HepG2 (cell line): ENCODE results near the gene PRKAR2A. TPM values are rescaled to one million over a fixed set of nuclear protein-coding genes. Genes with fewer than 3 reads are reported as not detected.

Experiments used
- AHDC1 ChIP-seq: sonication (generic); formaldehyde crosslinking; IDR thresholded peaks from 2 replicates; pipeline ENCODE4 v1.5.1; 2020; ENCODE audit warnings: mild to moderate bottlenecking, missing genetic modification reagents, borderline replicate concordance
- AHR ChIP-seq: IDR thresholded peaks from 2 replicates; pipeline ENCODE4 v1.6.1; 2018; ENCODE audit warnings: missing genetic modification reagents, missing compliant biosample characterization
- CERS6 ChIP-seq: sonication (generic); formaldehyde crosslinking; IDR thresholded peaks from 2 replicates; pipeline ENCODE4 v1.5.0; 2020; ENCODE audit warnings: missing genetic modification reagents
- GFI1 ChIP-seq: sonication (generic); formaldehyde crosslinking; IDR thresholded peaks from 2 replicates; pipeline ENCODE4 v1.5.0; 2020; ENCODE audit warnings: missing genetic modification reagents, mild to moderate bottlenecking, borderline replicate concordance
- GLI4 ChIP-seq: sonication (generic); formaldehyde crosslinking; IDR thresholded peaks from 2 replicates; pipeline ENCODE4 v1.5.1; 2020; ENCODE audit warnings: missing genetic modification reagents, mild to moderate bottlenecking, moderate library complexity, borderline replicate concordance
- HDAC1 ChIP-seq: sonication (generic); formaldehyde crosslinking; IDR thresholded peaks from 2 replicates; pipeline ENCODE4 v1.5.1; 2020; ENCODE audit warnings: mild to moderate bottlenecking, missing genetic modification reagents
- IRX3 ChIP-seq: sonication (generic); formaldehyde crosslinking; IDR thresholded peaks from 2 replicates; pipeline ENCODE4 v1.8.1; 2023; ENCODE audit warnings: mild to moderate bottlenecking, low read depth, missing genetic modification reagents, borderline replicate concordance
- MXD3 ChIP-seq: IDR thresholded peaks from 2 replicates; pipeline ENCODE4 v1.6.1; 2016; ENCODE audit warnings: mild to moderate bottlenecking, missing biosample characterization, missing genetic modification reagents
- NAIF1 ChIP-seq: sonication (generic); formaldehyde crosslinking; IDR thresholded peaks from 2 replicates; pipeline ENCODE4 v1.5.0; 2020; ENCODE audit warnings: mild to moderate bottlenecking, missing genetic modification reagents, borderline replicate concordance
- NCOA5 ChIP-seq: sonication (generic); formaldehyde crosslinking; IDR thresholded peaks from 2 replicates; pipeline ENCODE4 v1.4.0; 2020; ENCODE audit warnings: missing genetic modification reagents
- PLSCR1 ChIP-seq: sonication (generic); formaldehyde crosslinking; IDR thresholded peaks from 2 replicates; pipeline ENCODE4 v1.5.0; 2020; ENCODE audit warnings: missing genetic modification reagents, mild to moderate bottlenecking, borderline replicate concordance
- ZBTB26 ChIP-seq: IDR thresholded peaks from 2 replicates; pipeline ENCODE4 v1.6.1; 2016; ENCODE audit warnings: missing compliant biosample characterization, missing genetic modification reagents, borderline replicate concordance
- ZBTB37 ChIP-seq: sonication (generic); formaldehyde crosslinking; IDR thresholded peaks from 2 replicates; pipeline ENCODE4 v1.4.0; 2020; ENCODE audit warnings: mild to moderate bottlenecking, missing genetic modification reagents
- ZMYM3 ChIP-seq: sonication (generic); formaldehyde crosslinking; IDR thresholded peaks from 2 replicates; pipeline ENCODE4 v1.5.1; 2020; ENCODE audit warnings: mild to moderate bottlenecking, missing genetic modification reagents
- ZNF276 ChIP-seq: sonication (generic); formaldehyde crosslinking; IDR thresholded peaks from 2 replicates; pipeline ENCODE4 v1.4.0; 2020; ENCODE audit warnings: mild to moderate bottlenecking, low read depth, missing genetic modification reagents
- ZNF605 ChIP-seq: sonication (generic); formaldehyde crosslinking; IDR thresholded peaks from 2 replicates; pipeline ENCODE4 v1.8.0; 2022; ENCODE audit warnings: mild to moderate bottlenecking, missing genetic modification reagents
- polyA plus RNA-seq, 8 experiments: library from polyadenylated mRNA; depleted of rRNA in 3 of 8; stranded (reverse) in 7 of 8; unstranded in 1 of 8; fragments of >200 nt; fragmentation: Illumina TruSeq in 4 of 8; extraction: Trizol in 4 of 8; gene quantifications; 2 replicates each; pipeline versions ENCODE4 v1.2.1 to v1.2.3, GENCODE V29; 2011 to 2016; ENCODE audit warnings: low read depth in 4 of 8, missing spikeins in 1 of 8, mixed read lengths in 1 of 8; ENCODE audit not compliant: insufficient read depth in 1 of 8
- total RNA-seq, 5 experiments: library from RNA; depleted of rRNA; stranded (reverse); fragments of >200 nt; fragmentation: Illumina TruSeq; extraction: Trizol; gene quantifications; 2 replicates each; pipeline ENCODE4 v1.2.3, GENCODE V29; 2016; ENCODE audit warnings: low read depth in 1 of 5

Gene PRKAR2A
- total and polyA plus RNA-seq, 2 of the 13 experiments (the other 11 are each of a cell fraction or from before 2014, with no cell fraction given), result 11.8 to 29.2 TPM

GRCh38 chr3:48847053-48847503, 596 bp downstream of the PRKAR2A start (continued):
- 0 out of 2 replicates have a peak, but pooled peaks have one; percentile 38 for TF ChIP-seq AHDC1
- no peak for TF ChIP-seq GLI4 (CRISPR knock-in tag)
- TF ChIP-seq PLSCR1 (CRISPR knock-in tag), result no peak
- TF ChIP-seq GFI1 (CRISPR knock-in tag), result 0 out of 2 replicates have a peak, but pooled peaks have one; percentile 27
- no peak for TF ChIP-seq CERS6 (CRISPR knock-in tag)
- TF ChIP-seq HDAC1 (CRISPR knock-in tag), result peak; percentile 64; the same call in 1 of the 2 replicates
- TF ChIP-seq IRX3 (CRISPR knock-in tag), result peak; percentile 76; the same call in 1 of the 2 replicates
- 0 out of 2 replicates have a peak, but pooled peaks have one; percentile 25 for TF ChIP-seq ZNF276 (CRISPR knock-in tag)
- no peak for TF ChIP-seq MXD3 (CRISPR knock-in tag)
- peak; percentile 35; the same call in 1 of the 2 replicates for TF ChIP-seq AHR (CRISPR knock-in tag)
- TF ChIP-seq ZMYM3 (CRISPR knock-in tag), result peak; percentile 43; the same call in 1 of the 2 replicates
- peak; percentile 46; the same call in 1 of the 2 replicates for TF ChIP-seq ZBTB37 (CRISPR knock-in tag)
- no peak for TF ChIP-seq NCOA5
- TF ChIP-seq ZBTB26 (CRISPR knock-in tag), result no peak
- peak; percentile 79; the same call in 1 of the 2 replicates for TF ChIP-seq ZNF605
- TF ChIP-seq NAIF1 (CRISPR knock-in tag), result peak; percentile 82; the same call in 1 of the 2 replicates
